ENCODE data around the gene HAL. TPM values are rescaled to one million over a fixed set of nuclear protein-coding genes. Genes with fewer than 3 reads are reported as not detected.

Gene HAL
- total and polyA plus RNA-seq, 2 of the 8 experiments (the other 6 are each of a cell fraction or from before 2014, with no cell fraction given), result 0.12 to 0.17 TPM

DNA sequence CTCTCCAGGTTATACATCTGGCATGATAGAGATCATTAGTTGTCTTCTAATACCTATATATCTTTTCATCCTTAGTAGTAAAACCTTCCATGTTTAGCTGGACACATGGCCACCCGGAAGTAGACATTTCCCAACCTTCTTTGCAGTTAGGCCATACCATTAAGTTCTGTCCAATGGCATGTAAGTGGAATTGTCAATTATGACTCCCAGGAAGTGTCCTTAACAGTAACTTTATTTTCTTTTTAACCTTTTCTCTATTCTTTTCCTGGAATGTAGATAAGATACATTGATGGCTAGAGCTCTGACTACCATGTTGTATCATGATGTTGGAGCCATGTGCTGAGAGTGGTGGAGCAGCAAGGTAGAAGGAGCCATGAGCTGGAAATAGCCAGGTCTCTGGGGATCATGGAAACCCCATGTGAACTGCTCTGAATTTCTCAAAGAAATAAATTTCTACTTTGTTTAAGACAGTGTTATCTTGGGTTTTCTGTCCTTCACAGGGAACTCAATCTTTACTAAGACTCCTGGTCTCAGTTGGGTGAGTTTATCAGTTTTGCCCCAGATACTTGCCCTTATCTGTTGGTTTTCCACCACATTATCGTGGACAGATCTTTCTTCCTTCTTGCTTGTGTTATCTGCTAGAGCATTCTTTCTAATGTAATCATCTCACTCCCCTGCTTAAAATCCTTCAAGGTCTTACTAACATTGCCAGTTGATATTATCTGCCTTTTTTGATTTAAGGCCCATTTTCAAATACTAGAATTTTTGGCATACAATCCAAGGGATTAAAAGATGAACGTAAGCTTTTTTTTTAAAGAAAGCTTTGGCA lies 44.4 kb upstream of the HAL start (continued):
- TF ChIP-seq, protein P1, sequence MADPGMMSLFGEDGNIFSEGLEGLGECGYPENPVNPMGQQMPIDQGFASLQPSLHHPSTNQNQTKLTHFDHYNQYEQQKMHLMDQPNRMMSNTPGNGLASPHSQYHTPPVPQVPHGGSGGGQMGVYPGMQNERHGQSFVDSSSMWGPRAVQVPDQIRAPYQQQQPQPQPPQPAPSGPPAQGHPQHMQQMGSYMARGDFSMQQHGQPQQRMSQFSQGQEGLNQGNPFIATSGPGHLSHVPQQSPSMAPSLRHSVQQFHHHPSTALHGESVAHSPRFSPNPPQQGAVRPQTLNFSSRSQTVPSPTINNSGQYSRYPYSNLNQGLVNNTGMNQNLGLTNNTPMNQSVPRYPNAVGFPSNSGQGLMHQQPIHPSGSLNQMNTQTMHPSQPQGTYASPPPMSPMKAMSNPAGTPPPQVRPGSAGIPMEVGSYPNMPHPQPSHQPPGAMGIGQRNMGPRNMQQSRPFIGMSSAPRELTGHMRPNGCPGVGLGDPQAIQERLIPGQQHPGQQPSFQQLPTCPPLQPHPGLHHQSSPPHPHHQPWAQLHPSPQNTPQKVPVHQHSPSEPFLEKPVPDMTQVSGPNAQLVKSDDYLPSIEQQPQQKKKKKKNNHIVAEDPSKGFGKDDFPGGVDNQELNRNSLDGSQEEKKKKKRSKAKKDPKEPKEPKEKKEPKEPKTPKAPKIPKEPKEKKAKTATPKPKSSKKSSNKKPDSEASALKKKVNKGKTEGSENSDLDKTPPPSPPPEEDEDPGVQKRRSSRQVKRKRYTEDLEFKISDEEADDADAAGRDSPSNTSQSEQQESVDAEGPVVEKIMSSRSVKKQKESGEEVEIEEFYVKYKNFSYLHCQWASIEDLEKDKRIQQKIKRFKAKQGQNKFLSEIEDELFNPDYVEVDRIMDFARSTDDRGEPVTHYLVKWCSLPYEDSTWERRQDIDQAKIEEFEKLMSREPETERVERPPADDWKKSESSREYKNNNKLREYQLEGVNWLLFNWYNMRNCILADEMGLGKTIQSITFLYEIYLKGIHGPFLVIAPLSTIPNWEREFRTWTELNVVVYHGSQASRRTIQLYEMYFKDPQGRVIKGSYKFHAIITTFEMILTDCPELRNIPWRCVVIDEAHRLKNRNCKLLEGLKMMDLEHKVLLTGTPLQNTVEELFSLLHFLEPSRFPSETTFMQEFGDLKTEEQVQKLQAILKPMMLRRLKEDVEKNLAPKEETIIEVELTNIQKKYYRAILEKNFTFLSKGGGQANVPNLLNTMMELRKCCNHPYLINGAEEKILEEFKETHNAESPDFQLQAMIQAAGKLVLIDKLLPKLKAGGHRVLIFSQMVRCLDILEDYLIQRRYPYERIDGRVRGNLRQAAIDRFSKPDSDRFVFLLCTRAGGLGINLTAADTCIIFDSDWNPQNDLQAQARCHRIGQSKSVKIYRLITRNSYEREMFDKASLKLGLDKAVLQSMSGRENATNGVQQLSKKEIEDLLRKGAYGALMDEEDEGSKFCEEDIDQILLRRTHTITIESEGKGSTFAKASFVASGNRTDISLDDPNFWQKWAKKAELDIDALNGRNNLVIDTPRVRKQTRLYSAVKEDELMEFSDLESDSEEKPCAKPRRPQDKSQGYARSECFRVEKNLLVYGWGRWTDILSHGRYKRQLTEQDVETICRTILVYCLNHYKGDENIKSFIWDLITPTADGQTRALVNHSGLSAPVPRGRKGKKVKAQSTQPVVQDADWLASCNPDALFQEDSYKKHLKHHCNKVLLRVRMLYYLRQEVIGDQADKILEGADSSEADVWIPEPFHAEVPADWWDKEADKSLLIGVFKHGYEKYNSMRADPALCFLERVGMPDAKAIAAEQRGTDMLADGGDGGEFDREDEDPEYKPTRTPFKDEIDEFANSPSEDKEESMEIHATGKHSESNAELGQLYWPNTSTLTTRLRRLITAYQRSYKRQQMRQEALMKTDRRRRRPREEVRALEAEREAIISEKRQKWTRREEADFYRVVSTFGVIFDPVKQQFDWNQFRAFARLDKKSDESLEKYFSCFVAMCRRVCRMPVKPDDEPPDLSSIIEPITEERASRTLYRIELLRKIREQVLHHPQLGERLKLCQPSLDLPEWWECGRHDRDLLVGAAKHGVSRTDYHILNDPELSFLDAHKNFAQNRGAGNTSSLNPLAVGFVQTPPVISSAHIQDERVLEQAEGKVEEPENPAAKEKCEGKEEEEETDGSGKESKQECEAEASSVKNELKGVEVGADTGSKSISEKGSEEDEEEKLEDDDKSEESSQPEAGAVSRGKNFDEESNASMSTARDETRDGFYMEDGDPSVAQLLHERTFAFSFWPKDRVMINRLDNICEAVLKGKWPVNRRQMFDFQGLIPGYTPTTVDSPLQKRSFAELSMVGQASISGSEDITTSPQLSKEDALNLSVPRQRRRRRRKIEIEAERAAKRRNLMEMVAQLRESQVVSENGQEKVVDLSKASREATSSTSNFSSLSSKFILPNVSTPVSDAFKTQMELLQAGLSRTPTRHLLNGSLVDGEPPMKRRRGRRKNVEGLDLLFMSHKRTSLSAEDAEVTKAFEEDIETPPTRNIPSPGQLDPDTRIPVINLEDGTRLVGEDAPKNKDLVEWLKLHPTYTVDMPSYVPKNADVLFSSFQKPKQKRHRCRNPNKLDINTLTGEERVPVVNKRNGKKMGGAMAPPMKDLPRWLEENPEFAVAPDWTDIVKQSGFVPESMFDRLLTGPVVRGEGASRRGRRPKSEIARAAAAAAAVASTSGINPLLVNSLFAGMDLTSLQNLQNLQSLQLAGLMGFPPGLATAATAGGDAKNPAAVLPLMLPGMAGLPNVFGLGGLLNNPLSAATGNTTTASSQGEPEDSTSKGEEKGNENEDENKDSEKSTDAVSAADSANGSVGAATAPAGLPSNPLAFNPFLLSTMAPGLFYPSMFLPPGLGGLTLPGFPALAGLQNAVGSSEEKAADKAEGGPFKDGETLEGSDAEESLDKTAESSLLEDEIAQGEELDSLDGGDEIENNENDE (IDR thresholded peaks at IDR 0.05; ENCODE audit: insufficient replicate concordance, low read length), result no peak
